ENCODE results near the gene KPNA2.

The KPNA2 gene

DNA sequence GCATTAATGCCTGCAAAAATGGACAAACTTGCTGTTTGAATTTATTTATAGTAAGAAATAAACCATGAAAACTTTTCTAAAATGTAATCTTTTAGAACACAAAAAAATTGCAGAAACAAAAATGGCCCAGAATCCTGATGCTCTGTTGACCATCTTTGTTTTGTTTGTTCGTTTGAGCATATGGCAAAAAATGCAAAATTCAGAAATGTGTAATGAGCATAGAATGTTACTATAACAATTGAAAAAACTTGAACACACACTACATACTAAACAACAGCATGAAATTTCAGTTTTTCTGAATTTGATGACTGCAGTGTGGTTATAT lies 1.1 kb upstream of the KPNA2 start:
- H4K91ac ChIP-seq (ENCODE audit: low read depth, low read length, poor library complexity), result no peak overlapping the region
- peak overlapping the region; percentile 47 for H3K27ac ChIP-seq (replicated peaks; ENCODE audit: low read length)
- H3K14ac ChIP-seq (ENCODE audit: low read length), result no peak overlapping the region
- peak overlapping the region; percentile 7 for H2AFZ ChIP-seq (ENCODE audit: low read length)
- no peak overlapping the region for H3K23ac ChIP-seq (ENCODE audit: low read depth, low read length, poor library complexity)
- no peak overlapping the region for H2BK15ac ChIP-seq (ENCODE audit: low read length)
- no peak overlapping the region for H3K4ac ChIP-seq (ENCODE audit: low read length)
- H2AK5ac ChIP-seq (ENCODE audit: low read depth, low read length), result no peak overlapping the region
- no peak overlapping the region for H3K9ac ChIP-seq (ENCODE audit: low read depth, low read length, poor library complexity)
- H3K79me1 ChIP-seq (ENCODE audit: low read depth, low read length), result no peaks in the 10 kb centered on the region
- no peak overlapping the region for H4K8ac ChIP-seq (ENCODE audit: low read depth, low read length)
- H2BK5ac ChIP-seq (ENCODE audit: low read length), result no peak overlapping the region
- no peak overlapping the region for H2BK12ac ChIP-seq (ENCODE audit: low read length)
- no peak overlapping the region for H3K18ac ChIP-seq (ENCODE audit: low read length)
- H3K9me3 ChIP-seq (replicated peaks in 1 of 2; ENCODE audit: control insufficient read depth in 2 of 2, insufficient read depth in 1 of 2, low read depth in 1 of 2, low read length in 2 of 2), result no peaks in the 10 kb centered on the region
- H3K4me1 ChIP-seq (ENCODE audit: control insufficient read depth in 2 of 2, insufficient read depth in 1 of 2, low read depth in 1 of 2, low read length in 2 of 2), result peaks cover 6 to 10% of the 10 kb centered on the region in 2 donors
- H3K4me3 ChIP-seq (ENCODE audit: low read length in 2 of 2), result peak overlapping the region in 1 of 2 donors; percentile 18
- no peak for DNase-seq (ENCODE audit: low spot score)
- H3K4me2 ChIP-seq (ENCODE audit: insufficient read depth, low read length, poor library complexity, severe bottlenecking), result no peak overlapping the region
- H3K36me3 ChIP-seq (replicated peaks in 1 of 2; ENCODE audit: control insufficient read depth in 2 of 2, insufficient read depth in 2 of 2, low read length in 2 of 2), result peaks cover 17 to 32% of the 10 kb centered on the region in 2 donors
- no peaks in the 10 kb centered on the region for H3K27me3 ChIP-seq (ENCODE audit: control insufficient read depth in 3 of 3, insufficient read depth in 3 of 3, low read depth in 1 of 3, low read length in 3 of 3)
- WGBS, 2 donors (ENCODE audit: extremely low coverage in 2 of 2, insufficient read length in 2 of 2, insufficient replicate concordance in 1 of 2), result no CpG with 5 or more reads among the region's 1 CpG
- H2BK120ac ChIP-seq (ENCODE audit: low read depth, low read length), result no peak overlapping the region

DNA sequence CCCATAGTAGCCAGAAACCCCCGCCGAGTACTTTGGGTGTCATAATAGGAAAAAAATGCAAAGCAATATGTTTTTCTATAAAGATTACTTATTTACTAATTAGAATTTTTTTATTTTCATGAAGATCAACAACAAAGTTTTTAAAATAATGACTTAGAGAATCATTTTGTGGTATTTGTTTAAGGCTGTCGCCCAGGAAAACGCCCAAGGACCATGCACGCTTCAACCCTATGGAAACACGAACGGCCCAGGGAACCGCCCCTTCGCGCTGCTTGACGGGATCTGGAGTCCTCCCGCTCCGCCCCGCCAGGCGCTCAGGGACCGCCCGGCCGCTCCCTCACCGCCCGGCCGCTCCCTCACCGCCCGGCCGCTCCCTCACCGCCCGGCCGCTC lies 408 bp upstream of the KPNA2 start:
- H2BK12ac ChIP-seq (ENCODE audit: low read length), result no peak overlapping the region
- H2BK120ac ChIP-seq (ENCODE audit: low read depth, low read length), result no peak overlapping the region
- H2BK15ac ChIP-seq (ENCODE audit: low read length), result no peak overlapping the region
- peak overlapping the region in 1 of 2 donors; percentile 18 for H3K4me3 ChIP-seq (ENCODE audit: low read length in 2 of 2)
- H3K23ac ChIP-seq (ENCODE audit: low read depth, low read length, poor library complexity), result no peak overlapping the region
- H3K27me3 ChIP-seq (ENCODE audit: control insufficient read depth in 3 of 3, insufficient read depth in 3 of 3, low read depth in 1 of 3, low read length in 3 of 3), result no peaks in the 10 kb centered on the region
- peaks cover 21 to 39% of the 10 kb centered on the region in 2 donors for H3K36me3 ChIP-seq (replicated peaks in 1 of 2; ENCODE audit: control insufficient read depth in 2 of 2, insufficient read depth in 2 of 2, low read length in 2 of 2)
- H3K9ac ChIP-seq (ENCODE audit: low read depth, low read length, poor library complexity), result no peak overlapping the region
- no peak overlapping the region for H3K4me2 ChIP-seq (ENCODE audit: insufficient read depth, low read length, poor library complexity, severe bottlenecking)
- H3K18ac ChIP-seq (ENCODE audit: low read length), result no peak overlapping the region
- H4K91ac ChIP-seq (ENCODE audit: low read depth, low read length, poor library complexity), result no peak overlapping the region
- H2AK5ac ChIP-seq (ENCODE audit: low read depth, low read length), result no peak overlapping the region
- no peak for DNase-seq (ENCODE audit: low spot score)
- no peak overlapping the region for H2BK5ac ChIP-seq (ENCODE audit: low read length)
- H3K4me1 ChIP-seq (ENCODE audit: control insufficient read depth in 2 of 2, insufficient read depth in 1 of 2, low read depth in 1 of 2, low read length in 2 of 2), result peaks cover 6 to 7% of the 10 kb centered on the region in 2 donors
- H3K14ac ChIP-seq (ENCODE audit: low read length), result no peak overlapping the region
- H3K9me3 ChIP-seq (replicated peaks in 1 of 2; ENCODE audit: control insufficient read depth in 2 of 2, insufficient read depth in 1 of 2, low read depth in 1 of 2, low read length in 2 of 2), result no peaks in the 10 kb centered on the region
- no peak overlapping the region for H4K8ac ChIP-seq (ENCODE audit: low read depth, low read length)
- no peak overlapping the region for H3K27ac ChIP-seq (replicated peaks; ENCODE audit: low read length)
- WGBS, 2 donors (ENCODE audit: extremely low coverage in 2 of 2, insufficient read length in 2 of 2, insufficient replicate concordance in 1 of 2), result no CpG with 5 or more reads among the region's 27 CpGs
- H2AFZ ChIP-seq (ENCODE audit: low read length), result no peak overlapping the region
- H3K4ac ChIP-seq (ENCODE audit: low read length), result no peak overlapping the region
- H3K79me1 ChIP-seq (ENCODE audit: low read depth, low read length), result no peaks in the 10 kb centered on the region

DNA sequence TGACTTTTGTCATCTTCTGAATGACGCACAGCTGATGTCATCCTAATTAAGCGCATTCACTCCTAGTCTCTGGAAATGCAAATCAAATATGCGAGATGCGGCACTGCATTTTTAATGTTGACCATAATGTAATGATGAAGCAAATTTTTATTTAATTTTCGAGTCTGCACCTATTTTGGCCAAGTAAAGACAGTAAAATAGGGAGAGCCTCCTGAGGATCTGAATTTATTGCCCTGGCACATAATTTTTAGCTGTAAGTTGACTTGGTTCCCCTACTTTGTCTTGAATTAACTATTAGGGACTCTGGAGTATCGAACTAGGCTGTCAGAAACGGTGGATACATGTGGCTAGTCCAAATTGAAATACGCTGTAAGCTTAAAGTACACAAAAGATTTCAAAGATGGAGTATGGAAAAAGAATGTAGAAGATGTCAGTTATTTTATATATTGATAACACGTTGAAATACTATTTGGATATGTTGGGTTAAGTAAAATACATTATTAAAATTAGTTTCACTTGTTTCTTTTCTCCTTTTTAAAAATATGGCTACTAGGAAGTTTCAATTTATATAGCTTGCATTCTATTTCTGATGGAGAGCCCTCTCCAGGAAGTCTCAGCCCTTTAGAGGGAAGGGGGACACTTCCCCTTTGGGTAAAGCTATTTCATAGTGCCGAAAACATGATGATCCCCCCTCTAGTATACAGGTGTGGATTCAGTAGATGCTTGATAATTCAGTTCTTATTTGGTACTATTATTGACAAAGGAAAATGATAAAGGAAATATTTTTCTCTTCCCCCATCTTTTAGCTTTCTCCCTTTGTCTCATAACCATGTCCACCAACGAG lies 991 bp downstream of the KPNA2 start:
- Histone ChIP-seq H3K79me1 (ENCODE audit: low read depth, low read length) (no peaks in the 10 kb centered on the region), H3K27ac (replicated peaks; ENCODE audit: low read length) (no peak overlapping the region), H3K9ac (ENCODE audit: low read depth, low read length, poor library complexity) (no peak overlapping the region), H3K4ac (ENCODE audit: low read length) (no peak overlapping the region), H3K4me3 (ENCODE audit: low read length in 2 of 2) (peak overlapping the region; percentile 89 to 99), H2BK120ac (ENCODE audit: low read depth, low read length) (no peak overlapping the region), H3K4me2 (ENCODE audit: insufficient read depth, low read length, poor library complexity, severe bottlenecking) (peak overlapping the region; percentile 51), H2AK5ac (ENCODE audit: low read depth, low read length) (no peak overlapping the region), H3K18ac (ENCODE audit: low read length) (peak overlapping the region; percentile 100), H2BK15ac (ENCODE audit: low read length) (no peak overlapping the region), H3K14ac (ENCODE audit: low read length) (no peak overlapping the region), H3K27me3 (ENCODE audit: control insufficient read depth in 3 of 3, insufficient read depth in 3 of 3, low read depth in 1 of 3, low read length in 3 of 3) (no peaks in the 10 kb centered on the region), H3K9me3 (replicated peaks in 1 of 2; ENCODE audit: control insufficient read depth in 2 of 2, insufficient read depth in 1 of 2, low read depth in 1 of 2, low read length in 2 of 2) (no peaks in the 10 kb centered on the region), H3K23ac (ENCODE audit: low read depth, low read length, poor library complexity) (no peak overlapping the region), H2BK12ac (ENCODE audit: low read length) (no peak overlapping the region), H2AFZ (ENCODE audit: low read length) (peak overlapping the region; percentile 79), H4K8ac (ENCODE audit: low read depth, low read length) (no peak overlapping the region), H3K36me3 (replicated peaks in 1 of 2; ENCODE audit: control insufficient read depth in 2 of 2, insufficient read depth in 2 of 2, low read length in 2 of 2) (peaks cover 31 to 53% of the 10 kb centered on the region in 2 donors), H3K4me1 (ENCODE audit: control insufficient read depth in 2 of 2, insufficient read depth in 1 of 2, low read depth in 1 of 2, low read length in 2 of 2) (peaks cover 6 to 7% of the 10 kb centered on the region in 2 donors), H4K91ac (ENCODE audit: low read depth, low read length, poor library complexity) (no peak overlapping the region), H2BK5ac (ENCODE audit: low read length) (peak overlapping the region; percentile 99)
- WGBS, 2 donors (ENCODE audit: extremely low coverage in 2 of 2, insufficient read length in 2 of 2, insufficient replicate concordance in 1 of 2), result no CpG with 5 or more reads among the region's 11 CpGs
- no peak for DNase-seq (ENCODE audit: low spot score)

DNA sequence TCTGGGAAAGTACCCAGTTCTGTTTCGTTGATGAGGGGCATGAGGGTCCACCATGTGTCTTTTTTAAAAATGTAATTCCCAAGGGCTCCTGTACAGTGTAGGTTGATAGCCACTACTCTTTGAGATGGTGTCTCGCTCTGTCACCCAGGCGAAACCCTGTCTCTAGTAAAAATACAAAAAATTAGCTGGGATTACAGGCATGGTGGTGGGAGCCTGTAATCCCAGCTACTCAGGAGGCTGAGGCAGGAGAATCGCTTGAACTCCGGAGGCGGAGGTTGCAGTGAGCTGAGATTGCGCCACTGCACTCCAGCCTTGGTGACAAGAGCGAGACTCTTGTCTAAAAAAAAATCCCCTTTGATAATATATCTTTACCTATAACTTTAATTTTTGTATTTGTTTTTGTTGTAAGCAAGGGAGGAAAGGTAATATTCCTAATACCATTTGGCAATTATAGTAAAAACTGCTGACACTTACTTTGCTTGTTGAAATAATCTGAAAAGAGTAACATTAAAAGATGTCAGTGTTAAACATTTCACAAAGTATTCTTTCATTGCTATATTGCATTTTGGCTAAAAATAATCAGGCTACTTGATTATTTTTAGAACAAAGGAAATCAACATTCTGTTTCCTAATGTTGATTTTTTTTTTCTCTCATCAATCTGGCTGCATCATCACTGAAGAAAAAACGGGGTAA lies 11.8 kb downstream of the KPNA2 start:
- Histone ChIP-seq H3K4me3 (ENCODE audit: low read length in 2 of 2) (no peak overlapping the region), H3K27ac (replicated peaks; ENCODE audit: low read length) (no peak overlapping the region), H2AK5ac (ENCODE audit: low read depth, low read length) (no peak overlapping the region), H2AFZ (ENCODE audit: low read length) (no peak overlapping the region), H2BK5ac (ENCODE audit: low read length) (no peak overlapping the region), H3K14ac (ENCODE audit: low read length) (no peak overlapping the region), H2BK12ac (ENCODE audit: low read length) (no peak overlapping the region), H3K4ac (ENCODE audit: low read length) (no peak overlapping the region), H3K4me1 (ENCODE audit: control insufficient read depth in 2 of 2, insufficient read depth in 1 of 2, low read depth in 1 of 2, low read length in 2 of 2) (no peaks in the 10 kb centered on the region), H4K8ac (ENCODE audit: low read depth, low read length) (no peak overlapping the region), H3K36me3 (replicated peaks in 1 of 2; ENCODE audit: control insufficient read depth in 2 of 2, insufficient read depth in 2 of 2, low read length in 2 of 2) (peaks cover 22 to 55% of the 10 kb centered on the region in 2 donors), H3K4me2 (ENCODE audit: insufficient read depth, low read length, poor library complexity, severe bottlenecking) (no peak overlapping the region), H3K9ac (ENCODE audit: low read depth, low read length, poor library complexity) (no peak overlapping the region), H3K79me1 (ENCODE audit: low read depth, low read length) (no peaks in the 10 kb centered on the region), H3K18ac (ENCODE audit: low read length) (no peak overlapping the region), H2BK15ac (ENCODE audit: low read length) (no peak overlapping the region), H3K27me3 (ENCODE audit: control insufficient read depth in 3 of 3, insufficient read depth in 3 of 3, low read depth in 1 of 3, low read length in 3 of 3) (no peaks in the 10 kb centered on the region), H3K23ac (ENCODE audit: low read depth, low read length, poor library complexity) (no peak overlapping the region), H2BK120ac (ENCODE audit: low read depth, low read length) (no peak overlapping the region), H3K9me3 (replicated peaks in 1 of 2; ENCODE audit: control insufficient read depth in 2 of 2, insufficient read depth in 1 of 2, low read depth in 1 of 2, low read length in 2 of 2) (no peaks in the 10 kb centered on the region), H4K91ac (ENCODE audit: low read depth, low read length, poor library complexity) (no peak overlapping the region)
- DNase-seq (ENCODE audit: low spot score), result no peak
- no CpG with 5 or more reads among the region's 9 CpGs for WGBS, 2 donors (ENCODE audit: extremely low coverage in 2 of 2, insufficient read length in 2 of 2, insufficient replicate concordance in 1 of 2)

All from neuronal stem cell (in vitro differentiated cells).